GM19193 (cell line): ENCODE results near the gene BET1L.

ENCODE experiments used
- POLR2A ChIP-seq: IDR thresholded peaks from 4 replicates; pipeline ENCODE4 v1.6.1; 2011; ENCODE audit not compliant: insufficient read depth, insufficient read length; ENCODE audit errors: extremely low read depth

Gene BET1L

GRCh38 chr11:216081-216974 is 9.1 kb upstream of the BET1L start:
- no peak for TF ChIP-seq POLR2A

GRCh38 chr11:215581-216037 is 8.4 kb upstream of the BET1L start:
- TF ChIP-seq POLR2A, result no peak

- TF ChIP-seq POLR2A, result no peak
These were observed 6.9 kb upstream of the BET1L start for GRCh38 chr11:214083-214482.

GRCh38 chr11:213111-213510 is 5.9 kb upstream of the BET1L start:
- no peak for TF ChIP-seq POLR2A

GRCh38 chr11:212150-213100 is 5.2 kb upstream of the BET1L start:
- no peak for TF ChIP-seq POLR2A

- TF ChIP-seq POLR2A, result no peak
These were observed 4.5 kb upstream of the BET1L start for GRCh38 chr11:211741-212140.

- TF ChIP-seq POLR2A, result no peak
These were observed 4.1 kb upstream of the BET1L start for GRCh38 chr11:211295-211694.

- TF ChIP-seq POLR2A, result no peak
These were observed 3.6 kb upstream of the BET1L start for GRCh38 chr11:210803-211180.

GRCh38 chr11:210122-210802 is 3.1 kb upstream of the BET1L start:
- no peak for TF ChIP-seq POLR2A

- no peak for TF ChIP-seq POLR2A
These were observed 2.3 kb upstream of the BET1L start for GRCh38 chr11:209275-210121.

GRCh38 chr11:208917-209260 is 1.7 kb upstream of the BET1L start:
- TF ChIP-seq POLR2A, result no peak

GRCh38 chr11:208181-208916 is 1.1 kb upstream of the BET1L start:
- peak; percentile 77 for TF ChIP-seq POLR2A

GRCh38 chr11:207863-208180 is 623 bp upstream of the BET1L start:
- TF ChIP-seq POLR2A, result no peak
